Endothelial cell (in vitro differentiated cells): ENCODE results near the gene MACROD2. TPM values are rescaled to one million over a fixed set of nuclear protein-coding genes. Genes with fewer than 3 reads are reported as not detected.
A peak's percentile ranks its signal among the peaks of the same experiment; 100 is the strongest.

Source experiments
- DNase-seq: peaks from one replicate; pipeline ENCODE4 v3.0.0; 2021; ENCODE audit warnings: low spot score
- H3K27ac Mint-ChIP-seq: one replicate; pipeline ENCODE4 v1.8.0; 2021; ENCODE audit warnings: mixed read lengths, inconsistent platforms; ENCODE audit not compliant: unreplicated experiment
- H3K27me3 Mint-ChIP-seq: one replicate; pipeline ENCODE4 v1.8.0; 2021; ENCODE audit warnings: mild to moderate bottlenecking, moderate library complexity, mixed read lengths, inconsistent platforms; ENCODE audit not compliant: unreplicated experiment
- H3K36me3 Mint-ChIP-seq: one replicate; pipeline ENCODE4 v1.8.0; 2021; ENCODE audit warnings: mild to moderate bottlenecking, low read depth, mixed read lengths, inconsistent platforms; ENCODE audit not compliant: unreplicated experiment
- H3K4me1 Mint-ChIP-seq: one replicate; pipeline ENCODE4 v1.8.0; 2021; ENCODE audit warnings: mild to moderate bottlenecking, mixed read lengths, inconsistent platforms; ENCODE audit not compliant: unreplicated experiment
- H3K4me3 Mint-ChIP-seq: one replicate; pipeline ENCODE4 v1.8.0; 2021; ENCODE audit warnings: mild to moderate bottlenecking, mixed read lengths, inconsistent platforms; ENCODE audit not compliant: unreplicated experiment
- H3K9me3 Mint-ChIP-seq: one replicate; pipeline ENCODE4 v1.8.0; 2021; ENCODE audit warnings: mixed read lengths, inconsistent platforms; ENCODE audit not compliant: unreplicated experiment
- CTCF ChIP-seq: fragments of 200-600 bp; sonication (generic); IDR thresholded peaks from one replicate; pipeline ENCODE4 v1.5.0; 2021; ENCODE audit warnings: antibody characterized with exemption; ENCODE audit not compliant: unreplicated experiment
- total RNA-seq: library from RNA; stranded (reverse); fragmentation: NEBNext Ultra II Directional; extraction: Animal tissue kit (Norgen Biotek cat#: 25700); gene quantifications from one replicate; pipeline ENCODE4 v1.2.1, GENCODE V29; 2021; ENCODE audit not compliant: unreplicated experiment

MACROD2 gene
- total RNA-seq, 1 donor from 2014 or later, result 6.4 TPM

GRCh38 chr20:14331646-14332045 is 336.3 kb downstream of the MACROD2 start:
- H3K27ac Mint-ChIP-seq, result no peak overlapping the region
- no peak for DNase-seq
- no peak for TF ChIP-seq CTCF
- peaks cover 6% of the 10 kb centered on the region for H3K4me1 Mint-ChIP-seq
- H3K4me3 Mint-ChIP-seq, result no peak overlapping the region
- H3K9me3 Mint-ChIP-seq, result no peaks in the 10 kb centered on the region
- no peaks in the 10 kb centered on the region for H3K36me3 Mint-ChIP-seq
- H3K27me3 Mint-ChIP-seq, result no peaks in the 10 kb centered on the region

- peaks cover 6% of the 10 kb centered on the region for H3K4me1 Mint-ChIP-seq
- no peaks in the 10 kb centered on the region for H3K27me3 Mint-ChIP-seq
- no peak overlapping the region for H3K4me3 Mint-ChIP-seq
Measured at GRCh38 chr20:14332866-14333265, 337.6 kb downstream of the MACROD2 start.

GRCh38 chr20:14333721-14334120 is 338.4 kb downstream of the MACROD2 start:
- Mint-ChIP-seq H3K4me1 (peaks cover 6% of the 10 kb centered on the region), H3K4me3 (no peak overlapping the region), H3K27ac (no peak overlapping the region), H3K27me3 (no peaks in the 10 kb centered on the region), H3K36me3 (no peaks in the 10 kb centered on the region), H3K9me3 (no peaks in the 10 kb centered on the region)
- no peak for TF ChIP-seq CTCF
- DNase-seq, result no peak

More at GRCh38 chr20:14332866-14333265, 337.6 kb downstream of the MACROD2 start:
- H3K9me3 Mint-ChIP-seq, result no peaks in the 10 kb centered on the region
- no peak for TF ChIP-seq CTCF
- H3K27ac Mint-ChIP-seq, result no peak overlapping the region
- no peaks in the 10 kb centered on the region for H3K36me3 Mint-ChIP-seq
- no peak for DNase-seq

GRCh38 chr20:14334306-14334930 is 339.1 kb downstream of the MACROD2 start:
- H3K27me3 Mint-ChIP-seq, result no peaks in the 10 kb centered on the region
- no peaks in the 10 kb centered on the region for H3K36me3 Mint-ChIP-seq
- no peak overlapping the region for H3K27ac Mint-ChIP-seq
- no peak overlapping the region for H3K4me3 Mint-ChIP-seq
- no peaks in the 10 kb centered on the region for H3K9me3 Mint-ChIP-seq
- peak; percentile 42 for TF ChIP-seq CTCF
- peaks cover 6% of the 10 kb centered on the region for H3K4me1 Mint-ChIP-seq
- peak; percentile 30 for DNase-seq

- TF ChIP-seq CTCF, result no peak
- H3K27ac Mint-ChIP-seq, result no peak overlapping the region
- H3K4me1 Mint-ChIP-seq, result peaks cover 6% of the 10 kb centered on the region
Measured at GRCh38 chr20:14335052-14335451, 339.7 kb downstream of the MACROD2 start.

More at GRCh38 chr20:14335052-14335451, 339.7 kb downstream of the MACROD2 start:
- Mint-ChIP-seq H3K9me3 (no peaks in the 10 kb centered on the region), H3K27me3 (no peaks in the 10 kb centered on the region), H3K36me3 (no peaks in the 10 kb centered on the region), H3K4me3 (no peak overlapping the region)
- no peak for DNase-seq
